ENCODE measurements around the gene MSH5. TPM values are rescaled to one million over a fixed set of nuclear protein-coding genes. Genes with fewer than 3 reads are reported as not detected.

Gene MSH5
- total RNA-seq, 1 donor from 2014 or later: 3.1 TPM

DNA sequence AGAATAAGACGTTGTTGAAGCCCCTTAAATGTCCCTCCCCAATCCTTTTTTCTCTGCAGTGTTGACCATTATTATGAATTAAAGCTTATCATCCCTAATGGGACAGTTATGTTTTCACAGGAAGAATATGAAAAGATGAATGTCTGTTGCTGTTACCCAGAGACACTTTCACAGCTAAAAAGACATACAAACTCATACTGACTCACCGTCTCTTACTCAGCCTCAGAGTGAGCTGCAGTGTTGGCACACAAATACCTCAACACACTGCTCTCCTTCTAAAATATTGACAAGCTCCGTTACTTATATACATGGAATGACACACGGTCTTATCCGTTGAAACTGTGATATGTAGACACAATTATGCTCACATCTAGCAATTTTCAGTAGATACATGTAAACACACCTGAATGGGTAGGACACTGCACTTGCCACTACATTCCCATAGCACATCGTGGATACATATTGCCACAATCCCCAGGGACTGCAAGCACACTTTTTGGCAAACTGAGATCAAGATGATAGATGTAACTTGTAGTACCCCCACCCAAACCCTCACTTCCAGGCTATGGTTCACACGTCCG is 13.0 kb downstream of the MSH5 start:
- Histone ChIP-seq H3K27ac (ENCODE audit: low read depth, low read length) (no peak overlapping the region), H3K4me1 (ENCODE audit: control insufficient read depth in 3 of 3, insufficient read depth in 3 of 3, low read length in 3 of 3) (no peaks in the 10 kb centered on the region), H3K27me3 (ENCODE audit: control insufficient read depth in 3 of 3, insufficient read depth in 3 of 3, low read length in 3 of 3) (no peaks in the 10 kb centered on the region), H3K9me3 (ENCODE audit: control insufficient read depth in 3 of 3, low read length in 3 of 3) (no peaks in the 10 kb centered on the region), H3K9ac (ENCODE audit: low read depth in 1 of 3, low read length in 3 of 3) (no peak overlapping the region), H3K36me3 (ENCODE audit: control insufficient read depth in 3 of 3, insufficient read depth in 3 of 3, low read length in 3 of 3) (no peaks in the 10 kb centered on the region), H3K4me3 (ENCODE audit: low read length in 3 of 3) (no peak overlapping the region)

GRCh38 chr6:31758281-31758680 is 18.5 kb downstream of the MSH5 start:
- Histone ChIP-seq H3K27me3 (ENCODE audit: control insufficient read depth in 3 of 3, insufficient read depth in 3 of 3, low read length in 3 of 3) (no peaks in the 10 kb centered on the region), H3K36me3 (ENCODE audit: control insufficient read depth in 3 of 3, insufficient read depth in 3 of 3, low read length in 3 of 3) (peaks cover 0 to 4% (median 2%) of the 10 kb centered on the region in 3 donors), H3K27ac (ENCODE audit: low read depth, low read length) (no peak overlapping the region), H3K9ac (ENCODE audit: low read depth in 1 of 3, low read length in 3 of 3) (no peak overlapping the region), H3K9me3 (ENCODE audit: control insufficient read depth in 3 of 3, low read length in 3 of 3) (no peaks in the 10 kb centered on the region), H3K4me3 (ENCODE audit: low read length in 3 of 3) (no peak overlapping the region), H3K4me1 (ENCODE audit: control insufficient read depth in 3 of 3, insufficient read depth in 3 of 3, low read length in 3 of 3) (peaks cover 0 to 2% (median 0%) of the 10 kb centered on the region in 3 donors)

DNA sequence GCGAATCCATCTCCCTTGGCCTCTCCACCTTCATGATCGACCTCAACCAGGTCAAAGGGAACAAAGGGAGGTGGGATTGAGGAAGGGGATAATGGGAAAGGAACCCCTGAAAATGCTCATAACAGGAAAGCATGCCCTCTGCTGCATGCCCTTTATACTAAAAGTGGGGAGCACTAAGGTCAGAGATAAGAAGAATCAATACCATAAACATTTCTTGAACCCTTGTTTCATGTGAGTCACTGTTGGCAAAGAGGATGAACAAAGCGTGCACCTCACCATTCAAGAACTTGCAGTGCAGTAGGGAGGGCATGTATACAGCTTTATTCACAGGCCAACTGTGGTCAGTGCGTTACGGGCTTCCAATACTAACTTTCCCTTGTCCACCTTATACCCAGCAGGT is 21.0 kb downstream of the MSH5 start:
- Histone ChIP-seq H3K9ac (ENCODE audit: low read depth in 1 of 3, low read length in 3 of 3) (no peak overlapping the region), H3K27me3 (ENCODE audit: control insufficient read depth in 3 of 3, insufficient read depth in 3 of 3, low read length in 3 of 3) (no peaks in the 10 kb centered on the region), H3K9me3 (ENCODE audit: control insufficient read depth in 3 of 3, low read length in 3 of 3) (no peaks in the 10 kb centered on the region), H3K27ac (ENCODE audit: low read depth, low read length) (no peak overlapping the region), H3K36me3 (ENCODE audit: control insufficient read depth in 3 of 3, insufficient read depth in 3 of 3, low read length in 3 of 3) (peaks cover 1 to 4% (median 2%) of the 10 kb centered on the region in 3 donors), H3K4me3 (ENCODE audit: low read length in 3 of 3) (no peak overlapping the region), H3K4me1 (ENCODE audit: control insufficient read depth in 3 of 3, insufficient read depth in 3 of 3, low read length in 3 of 3) (peaks cover 0 to 2% (median 0%) of the 10 kb centered on the region in 3 donors)

GRCh38 chr6:31761343-31761742 is 21.5 kb downstream of the MSH5 start:
- H3K27me3 ChIP-seq (ENCODE audit: control insufficient read depth in 3 of 3, insufficient read depth in 3 of 3, low read length in 3 of 3): no peaks in the 10 kb centered on the region
- H3K9me3 ChIP-seq (ENCODE audit: control insufficient read depth in 3 of 3, low read length in 3 of 3): no peaks in the 10 kb centered on the region
- no peak overlapping the region for H3K4me3 ChIP-seq (ENCODE audit: low read length in 3 of 3)
- H3K4me1 ChIP-seq (ENCODE audit: control insufficient read depth in 3 of 3, insufficient read depth in 3 of 3, low read length in 3 of 3): peaks cover 0 to 2% (median 2%) of the 10 kb centered on the region in 3 donors
- no peak overlapping the region for H3K27ac ChIP-seq (ENCODE audit: low read depth, low read length)
- H3K9ac ChIP-seq (ENCODE audit: low read depth in 1 of 3, low read length in 3 of 3): no peak overlapping the region
- H3K36me3 ChIP-seq (ENCODE audit: control insufficient read depth in 3 of 3, insufficient read depth in 3 of 3, low read length in 3 of 3): peaks cover 4 to 5% (median 4%) of the 10 kb centered on the region in 3 donors

DNA sequence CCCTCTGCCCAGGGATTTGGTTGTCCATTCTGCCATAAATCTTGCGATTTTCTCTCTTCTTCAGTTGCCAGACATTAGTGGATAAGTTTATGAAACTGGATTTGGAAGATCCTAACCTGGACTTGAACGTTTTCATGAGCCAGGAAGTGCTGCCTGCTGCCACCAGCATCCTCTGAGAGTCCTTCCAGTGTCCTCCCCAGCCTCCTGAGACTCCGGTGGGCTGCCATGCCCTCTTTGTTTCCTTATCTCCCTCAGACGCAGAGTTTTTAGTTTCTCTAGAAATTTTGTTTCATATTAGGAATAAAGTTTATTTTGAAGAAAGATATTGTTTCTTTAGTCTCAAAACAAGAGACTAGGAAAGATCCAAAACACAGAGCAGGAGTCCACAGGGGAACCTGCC is 22.6 kb downstream of the MSH5 start, which contains the start of gene SAPCD1:
TSS of gene SAPCD1 (plus strand) at position 301 of the 400 bp plus-strand sequence. CDS start 399 bp downstream, outside the sequence.
- H3K27ac ChIP-seq (ENCODE audit: low read depth, low read length): no peak within 1 kb of the TSS
- H3K9ac ChIP-seq (ENCODE audit: low read depth in 1 of 3, low read length in 3 of 3): no peak within 1 kb of the TSS
- H3K4me1 ChIP-seq (ENCODE audit: control insufficient read depth in 3 of 3, insufficient read depth in 3 of 3, low read length in 3 of 3): peaks cover 0 to 2% (median 2%) of the 10 kb centered on the region in 3 donors

GRCh38 chr6:31762878-31763618 is 23.2 kb downstream of the MSH5 start:
- H3K9ac ChIP-seq (ENCODE audit: low read depth in 1 of 3, low read length in 3 of 3): no peak overlapping the region
- no peaks in the 10 kb centered on the region for H3K9me3 ChIP-seq (ENCODE audit: control insufficient read depth in 3 of 3, low read length in 3 of 3)
- H3K36me3 ChIP-seq (ENCODE audit: control insufficient read depth in 3 of 3, insufficient read depth in 3 of 3, low read length in 3 of 3): peaks cover 9 to 17% (median 14%) of the 10 kb centered on the region in 3 donors
- H3K27me3 ChIP-seq (ENCODE audit: control insufficient read depth in 3 of 3, insufficient read depth in 3 of 3, low read length in 3 of 3): no peaks in the 10 kb centered on the region
- peaks cover 0 to 2% (median 2%) of the 10 kb centered on the region in 3 donors for H3K4me1 ChIP-seq (ENCODE audit: control insufficient read depth in 3 of 3, insufficient read depth in 3 of 3, low read length in 3 of 3)
- H3K4me3 ChIP-seq (ENCODE audit: low read length in 3 of 3): no peak overlapping the region
- H3K27ac ChIP-seq (ENCODE audit: low read depth, low read length): no peak overlapping the region

More for the DNA sequence above, 22.6 kb downstream of the MSH5 start, which contains the start of gene SAPCD1:
- Histone ChIP-seq H3K4me3 (ENCODE audit: low read length in 3 of 3) (no peak within 1 kb of the TSS), H3K27me3 (ENCODE audit: control insufficient read depth in 3 of 3, insufficient read depth in 3 of 3, low read length in 3 of 3) (no peaks in the 10 kb centered on the region), H3K9me3 (ENCODE audit: control insufficient read depth in 3 of 3, low read length in 3 of 3) (no peaks in the 10 kb centered on the region), H3K36me3 (ENCODE audit: control insufficient read depth in 3 of 3, insufficient read depth in 3 of 3, low read length in 3 of 3) (peaks cover 7 to 14% (median 11%) of the 10 kb centered on the region in 3 donors)

- H3K9ac ChIP-seq (ENCODE audit: low read depth in 1 of 3, low read length in 3 of 3): no peak overlapping the region
Observed at GRCh38 chr6:31763619-31763940, 23.8 kb downstream of the MSH5 start.

GRCh38 chr6:31764198-31764597 is 24.4 kb downstream of the MSH5 start:
- no peak overlapping the region for H3K9ac ChIP-seq (ENCODE audit: low read depth in 1 of 3, low read length in 3 of 3)
- H3K27ac ChIP-seq (ENCODE audit: low read depth, low read length): no peak overlapping the region
- no peak overlapping the region for H3K4me3 ChIP-seq (ENCODE audit: low read length in 3 of 3)
- H3K27me3 ChIP-seq (ENCODE audit: control insufficient read depth in 3 of 3, insufficient read depth in 3 of 3, low read length in 3 of 3): no peaks in the 10 kb centered on the region
- peaks cover 13 to 19% (median 16%) of the 10 kb centered on the region in 3 donors for H3K36me3 ChIP-seq (ENCODE audit: control insufficient read depth in 3 of 3, insufficient read depth in 3 of 3, low read length in 3 of 3)
- no peaks in the 10 kb centered on the region for H3K9me3 ChIP-seq (ENCODE audit: control insufficient read depth in 3 of 3, low read length in 3 of 3)
- peaks cover 0 to 2% (median 2%) of the 10 kb centered on the region in 3 donors for H3K4me1 ChIP-seq (ENCODE audit: control insufficient read depth in 3 of 3, insufficient read depth in 3 of 3, low read length in 3 of 3)

More at GRCh38 chr6:31763619-31763940, 23.8 kb downstream of the MSH5 start:
- Histone ChIP-seq H3K27ac (ENCODE audit: low read depth, low read length) (no peak overlapping the region), H3K4me3 (ENCODE audit: low read length in 3 of 3) (no peak overlapping the region), H3K36me3 (ENCODE audit: control insufficient read depth in 3 of 3, insufficient read depth in 3 of 3, low read length in 3 of 3) (peaks cover 9 to 19% (median 16%) of the 10 kb centered on the region in 3 donors), H3K27me3 (ENCODE audit: control insufficient read depth in 3 of 3, insufficient read depth in 3 of 3, low read length in 3 of 3) (no peaks in the 10 kb centered on the region), H3K4me1 (ENCODE audit: control insufficient read depth in 3 of 3, insufficient read depth in 3 of 3, low read length in 3 of 3) (peaks cover 0 to 2% (median 2%) of the 10 kb centered on the region in 3 donors), H3K9me3 (ENCODE audit: control insufficient read depth in 3 of 3, low read length in 3 of 3) (no peaks in the 10 kb centered on the region)

DNA sequence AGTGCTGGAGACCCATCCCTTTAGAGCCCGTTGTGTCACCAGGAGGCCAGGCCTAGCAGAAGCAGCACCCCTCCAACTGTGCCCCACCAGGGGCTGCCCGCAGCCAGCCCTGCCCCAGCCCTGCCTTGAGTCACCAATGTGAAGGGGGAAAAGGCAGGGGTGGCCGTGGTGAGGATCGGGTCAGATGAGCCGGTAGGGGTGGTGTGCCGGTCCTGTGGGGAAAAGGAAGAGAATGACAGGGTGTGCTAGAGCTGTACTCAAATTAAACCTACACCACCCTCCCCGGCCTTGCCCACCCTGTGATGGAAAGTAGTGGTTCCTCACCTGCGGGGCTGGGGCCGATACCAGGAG is 25.7 kb downstream of the MSH5 start:
- Histone ChIP-seq H3K9ac (ENCODE audit: low read depth in 1 of 3, low read length in 3 of 3) (no peak overlapping the region), H3K4me1 (ENCODE audit: control insufficient read depth in 3 of 3, insufficient read depth in 3 of 3, low read length in 3 of 3) (peaks cover 0 to 6% (median 2%) of the 10 kb centered on the region in 3 donors), H3K27me3 (ENCODE audit: control insufficient read depth in 3 of 3, insufficient read depth in 3 of 3, low read length in 3 of 3) (no peaks in the 10 kb centered on the region), H3K36me3 (ENCODE audit: control insufficient read depth in 3 of 3, insufficient read depth in 3 of 3, low read length in 3 of 3) (peaks cover 12 to 17% (median 16%) of the 10 kb centered on the region in 3 donors), H3K4me3 (ENCODE audit: low read length in 3 of 3) (no peak overlapping the region), H3K27ac (ENCODE audit: low read depth, low read length) (no peak overlapping the region), H3K9me3 (ENCODE audit: control insufficient read depth in 3 of 3, low read length in 3 of 3) (no peaks in the 10 kb centered on the region)
